Measurements from ENCODE around the gene SFTPA2.
"Not testable (repeated sequence)": the region's sequence is repeated elsewhere in the genome, so short reads cannot be mapped to it uniquely, and the experiment has no call there.

- TF ChIP-seq, protein P1, sequence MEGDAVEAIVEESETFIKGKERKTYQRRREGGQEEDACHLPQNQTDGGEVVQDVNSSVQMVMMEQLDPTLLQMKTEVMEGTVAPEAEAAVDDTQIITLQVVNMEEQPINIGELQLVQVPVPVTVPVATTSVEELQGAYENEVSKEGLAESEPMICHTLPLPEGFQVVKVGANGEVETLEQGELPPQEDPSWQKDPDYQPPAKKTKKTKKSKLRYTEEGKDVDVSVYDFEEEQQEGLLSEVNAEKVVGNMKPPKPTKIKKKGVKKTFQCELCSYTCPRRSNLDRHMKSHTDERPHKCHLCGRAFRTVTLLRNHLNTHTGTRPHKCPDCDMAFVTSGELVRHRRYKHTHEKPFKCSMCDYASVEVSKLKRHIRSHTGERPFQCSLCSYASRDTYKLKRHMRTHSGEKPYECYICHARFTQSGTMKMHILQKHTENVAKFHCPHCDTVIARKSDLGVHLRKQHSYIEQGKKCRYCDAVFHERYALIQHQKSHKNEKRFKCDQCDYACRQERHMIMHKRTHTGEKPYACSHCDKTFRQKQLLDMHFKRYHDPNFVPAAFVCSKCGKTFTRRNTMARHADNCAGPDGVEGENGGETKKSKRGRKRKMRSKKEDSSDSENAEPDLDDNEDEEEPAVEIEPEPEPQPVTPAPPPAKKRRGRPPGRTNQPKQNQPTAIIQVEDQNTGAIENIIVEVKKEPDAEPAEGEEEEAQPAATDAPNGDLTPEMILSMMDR (IDR thresholded peaks at IDR 0.05), result not testable (repeated sequence)
- not testable (repeated sequence) for TF ChIP-seq POLR2A, POLR2AphosphoS5 (IDR thresholded peaks at IDR 0.05)
Observed at GRCh38 chr10:79517567-79517966, 42.6 kb downstream of the SFTPA2 start.

All from prostate gland (tissue), 2 donors.